GM19455 (cell line): ENCODE data around the gene FNDC3B.

Experiments
- ATAC-seq: cut with Tn5 transposase; IDR thresholded peaks from one replicate; pipeline ENCODE4 v1.9.1; 2021; ENCODE audit not compliant: unreplicated experiment

The FNDC3B gene

GRCh38 chr3:172376402-172376801 lies 337.0 kb downstream of the FNDC3B start:
- no peak for ATAC-seq

- no peak for ATAC-seq
Observed at GRCh38 chr3:172376881-172377280, 337.5 kb downstream of the FNDC3B start.

GRCh38 chr3:172378439-172378838 lies 339.1 kb downstream of the FNDC3B start:
- ATAC-seq = no peak

- ATAC-seq = no peak
Observed at GRCh38 chr3:172379372-172379771, 340.0 kb downstream of the FNDC3B start.

- no peak for ATAC-seq
Observed at GRCh38 chr3:172380632-172381031, 341.3 kb downstream of the FNDC3B start.

- ATAC-seq = no peak
Observed at GRCh38 chr3:172383306-172383796, 344.0 kb downstream of the FNDC3B start.

GRCh38 chr3:172384836-172385235 lies 345.5 kb downstream of the FNDC3B start:
- no peak for ATAC-seq

- no peak for ATAC-seq
Observed at GRCh38 chr3:172387728-172388127, 348.4 kb downstream of the FNDC3B start.

- ATAC-seq = no peak
Observed at GRCh38 chr3:172388412-172389078, 349.2 kb downstream of the FNDC3B start.

- ATAC-seq = no peak
Observed at GRCh38 chr3:172390792-172391191, 351.4 kb downstream of the FNDC3B start.

- ATAC-seq = no peak
Observed at GRCh38 chr3:172391592-172392302, 352.4 kb downstream of the FNDC3B start.

- ATAC-seq = no peak
Observed at GRCh38 chr3:172394692-172395091, 355.3 kb downstream of the FNDC3B start.

- ATAC-seq = no peak
Observed at GRCh38 chr3:172396400-172396799, 357.0 kb downstream of the FNDC3B start.

GRCh38 chr3:172397716-172398405 lies 358.5 kb downstream of the FNDC3B start:
- no peak for ATAC-seq

GRCh38 chr3:172398484-172398883 lies 359.1 kb downstream of the FNDC3B start:
- no peak for ATAC-seq

- no peak for ATAC-seq
Observed at GRCh38 chr3:172402090-172402489, 362.7 kb downstream of the FNDC3B start.

- ATAC-seq = no peak
Observed at GRCh38 chr3:172402892-172403643, 363.7 kb downstream of the FNDC3B start.

GRCh38 chr3:172404237-172404962 lies 365.0 kb downstream of the FNDC3B start:
- ATAC-seq = no peak

- ATAC-seq = no peak
Observed at GRCh38 chr3:172405914-172406313, 366.5 kb downstream of the FNDC3B start.

- no peak for ATAC-seq
Observed at GRCh38 chr3:172407872-172408271, 368.5 kb downstream of the FNDC3B start.
